ENCODE results near the gene SH3RF3.

SH3RF3 gene

DNA sequence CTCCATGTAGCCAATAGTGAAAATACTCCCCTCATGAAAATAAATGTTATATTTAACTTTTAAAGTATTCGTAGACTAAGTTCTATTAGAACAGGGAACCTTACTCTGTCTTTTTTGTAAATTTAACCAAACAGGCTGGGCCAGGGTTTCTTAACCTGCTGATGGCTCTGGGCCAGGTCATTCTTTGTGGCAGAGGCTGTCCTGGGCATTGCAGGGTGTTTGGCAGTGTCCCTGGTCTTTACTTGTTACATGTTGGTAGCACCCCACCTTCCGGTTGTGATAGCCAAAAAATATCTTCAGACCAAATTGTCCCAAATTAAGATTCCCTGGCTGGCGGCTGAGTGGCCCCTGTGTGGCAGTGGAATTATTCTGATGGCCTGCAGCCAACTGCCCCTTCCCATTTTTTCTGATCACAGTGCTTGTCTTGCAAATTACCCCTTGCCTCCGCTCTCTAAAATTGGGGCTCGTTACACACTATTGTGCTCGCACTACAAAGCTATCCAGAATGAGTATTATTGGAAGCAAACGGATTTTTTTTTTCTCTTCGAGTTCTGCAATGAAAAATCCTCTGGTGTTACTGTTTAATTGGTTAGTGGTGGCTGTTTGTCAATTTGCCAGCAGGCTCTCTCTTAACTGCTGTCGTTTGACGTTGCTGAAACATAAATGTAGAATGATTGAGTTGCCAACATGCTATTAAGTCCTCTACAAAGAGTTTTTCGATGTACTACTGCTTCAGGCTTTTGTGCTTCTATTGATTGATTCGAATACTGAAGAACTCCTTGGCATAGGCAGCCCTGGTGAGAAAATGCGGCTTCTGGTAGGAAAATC lies 216.9 kb downstream of the SH3RF3 start:
- no peak for DNase-seq

DNA sequence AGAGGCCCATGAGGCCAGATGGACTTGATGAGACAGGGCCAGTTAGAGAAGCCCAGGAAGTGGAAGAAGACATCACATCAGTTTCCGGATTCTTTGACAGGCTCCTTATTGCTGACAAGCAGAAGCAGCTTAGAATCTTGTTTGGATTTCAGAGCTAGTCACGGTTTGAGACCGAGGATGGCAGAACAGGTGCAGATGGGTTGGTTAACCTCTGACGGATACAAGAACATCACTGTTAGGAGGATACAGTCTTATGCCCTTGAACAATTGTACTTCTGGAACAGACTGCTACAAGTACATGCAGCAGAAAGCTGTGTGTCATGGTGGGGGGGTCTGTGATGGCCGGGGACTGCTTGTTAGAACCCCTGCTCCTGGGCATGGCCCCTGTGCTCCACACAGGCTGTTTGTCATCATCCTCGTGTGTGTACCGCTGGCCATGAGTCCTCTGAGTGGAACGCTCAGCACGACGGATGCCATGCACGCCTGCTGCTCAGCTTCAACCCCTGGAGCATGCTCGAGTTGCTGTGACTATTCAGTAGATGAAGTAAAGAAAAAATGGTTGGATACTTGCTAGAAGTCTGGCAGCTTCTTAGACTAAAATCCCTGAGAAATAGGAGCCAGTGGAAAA lies 217.7 kb downstream of the SH3RF3 start:
- no peak for DNase-seq

DNA sequence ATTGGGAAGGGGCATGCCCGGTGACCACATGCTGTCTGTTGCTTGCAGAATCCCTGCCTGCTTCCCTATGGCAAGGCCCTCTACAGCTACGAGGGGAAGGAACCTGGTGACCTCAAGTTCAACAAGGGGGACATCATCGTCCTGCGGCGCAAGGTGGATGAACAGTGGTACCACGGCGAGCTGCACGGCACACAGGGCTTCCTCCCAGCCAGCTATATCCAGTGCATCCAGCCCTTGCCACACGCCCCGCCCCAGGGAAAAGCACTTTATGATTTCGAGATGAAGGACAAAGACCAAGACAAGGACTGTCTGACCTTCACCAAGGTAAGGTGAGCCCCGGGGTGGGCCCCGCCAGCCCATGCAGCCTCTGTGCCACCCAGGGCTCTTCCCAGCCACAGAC lies 218.6 kb downstream of the SH3RF3 start:
- DNase-seq, result no peak

DNA sequence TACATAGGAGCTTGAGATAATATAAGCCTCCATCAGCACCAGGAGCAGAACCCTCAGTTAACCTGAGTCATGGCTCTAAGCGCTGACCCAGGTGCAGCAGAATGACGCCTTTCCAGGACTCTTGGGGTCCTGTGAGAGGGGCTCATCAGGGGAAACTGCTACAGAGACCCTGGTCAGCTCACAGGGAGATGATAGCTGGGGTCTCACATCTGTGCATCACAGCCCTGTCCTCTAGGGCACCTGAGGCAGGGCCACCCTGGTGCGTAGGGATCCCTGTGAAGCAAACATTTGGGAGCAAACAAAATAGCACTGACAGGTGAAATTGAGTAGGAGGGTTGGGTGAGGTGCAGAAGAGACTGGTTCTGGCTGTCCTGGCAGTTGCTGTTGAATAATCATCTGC lies 219.2 kb downstream of the SH3RF3 start:
- no peak for DNase-seq

DNA sequence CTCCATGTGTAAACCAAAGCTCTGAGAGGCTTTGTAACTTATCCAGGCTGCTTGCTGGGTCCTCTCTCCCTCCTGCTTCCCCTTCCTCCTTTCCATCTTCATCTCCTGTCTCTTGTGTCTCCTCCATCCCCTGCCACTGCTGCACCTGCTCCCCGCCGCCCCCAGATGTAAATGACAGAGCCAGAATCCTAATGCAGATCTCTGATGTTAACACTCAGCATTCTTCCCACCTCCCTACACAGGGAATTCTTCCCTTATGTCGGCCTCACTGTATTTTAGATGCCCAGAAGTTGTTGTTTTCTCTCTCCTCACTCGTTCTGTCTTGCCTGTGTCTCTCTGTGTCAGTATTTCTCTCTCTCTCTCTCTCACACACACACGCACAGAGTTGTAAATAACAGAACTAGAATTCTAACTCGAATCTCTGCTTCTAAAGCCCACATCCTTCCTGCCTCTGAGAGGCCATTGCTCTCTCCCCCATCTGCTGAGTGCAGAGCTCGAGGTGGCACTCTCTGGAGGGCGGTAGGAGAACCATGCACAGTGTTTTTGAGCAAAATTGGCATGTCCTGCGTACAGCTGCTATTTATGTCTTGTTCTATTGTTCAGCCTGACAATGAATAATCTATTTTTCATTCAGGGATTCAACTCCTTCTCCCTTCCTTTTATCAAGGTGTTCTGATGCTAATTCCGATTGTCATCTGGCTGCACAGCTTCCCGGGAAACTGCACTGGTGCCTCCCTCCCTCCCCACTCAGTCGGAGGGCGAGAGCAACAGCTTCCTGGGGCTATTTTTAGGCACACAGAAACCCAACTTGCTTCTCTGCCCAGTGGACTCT lies 219.9 kb downstream of the SH3RF3 start:
- peak; percentile 57 for DNase-seq

DNA sequence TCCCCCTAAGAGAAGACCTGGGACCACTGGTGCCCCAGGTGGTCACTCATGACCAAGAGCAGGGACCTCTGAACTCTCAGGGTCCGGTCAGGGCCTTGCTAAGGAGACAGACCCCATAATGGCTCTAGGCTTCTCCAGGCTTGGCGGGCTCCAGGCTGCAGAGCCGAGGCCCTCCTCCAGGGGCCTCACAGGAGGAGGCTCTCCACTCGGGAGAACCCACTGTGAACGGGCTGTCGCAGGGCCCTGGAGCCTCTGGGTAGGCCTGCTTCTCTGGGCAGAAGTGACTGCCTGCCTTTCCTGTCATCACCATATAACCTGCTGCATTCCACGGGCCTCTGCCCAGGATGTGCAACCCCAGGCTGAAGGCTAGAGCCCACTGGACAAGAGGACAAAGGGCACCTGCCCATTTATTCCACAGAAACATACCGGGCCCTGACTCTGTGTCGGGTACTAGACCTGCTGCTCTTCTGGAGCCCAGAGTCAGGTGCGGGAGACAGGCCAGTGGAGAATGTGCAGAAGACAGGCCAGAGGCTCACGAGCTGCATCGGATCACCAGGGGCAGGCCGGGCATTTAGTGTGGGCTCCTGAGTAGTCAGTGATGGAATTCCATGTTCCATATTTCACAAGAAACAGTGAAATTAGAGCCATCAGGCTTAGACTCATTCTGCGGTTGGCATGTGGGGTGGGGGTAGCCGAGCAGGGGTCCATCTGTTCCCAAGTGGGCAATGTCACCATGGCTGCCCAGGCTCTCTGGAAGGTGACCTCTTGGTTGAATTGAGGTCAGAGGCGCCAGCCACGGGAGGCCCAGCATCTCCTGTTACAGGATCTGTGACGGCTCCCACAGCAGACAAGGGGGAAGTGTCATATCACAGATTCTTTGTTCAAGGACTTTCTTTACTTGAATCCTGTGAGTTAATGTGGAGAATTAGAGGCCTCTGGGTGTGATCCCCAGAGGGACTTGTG lies 220.8 kb downstream of the SH3RF3 start:
- DNase-seq, result no peak

DNA sequence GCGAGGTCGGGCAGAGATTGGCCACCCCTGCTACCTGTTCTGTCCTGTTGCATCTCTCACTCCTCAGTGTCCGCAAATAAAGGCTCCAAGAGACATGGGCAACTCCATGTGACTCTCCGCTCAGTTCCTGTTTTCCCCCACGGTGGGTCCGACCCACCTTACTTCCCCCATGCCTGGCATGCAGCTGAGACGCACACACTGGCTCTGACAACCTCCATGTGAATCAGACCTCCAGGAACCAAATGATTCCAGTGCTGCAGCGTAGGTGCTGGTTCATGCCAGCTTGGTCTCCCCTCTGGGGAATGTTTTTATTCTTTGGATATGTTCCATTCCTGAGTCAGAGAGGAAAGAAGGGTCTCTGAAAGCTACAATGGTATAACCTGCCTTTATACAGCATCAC lies 221.5 kb downstream of the SH3RF3 start:
- no peak for DNase-seq

DNA sequence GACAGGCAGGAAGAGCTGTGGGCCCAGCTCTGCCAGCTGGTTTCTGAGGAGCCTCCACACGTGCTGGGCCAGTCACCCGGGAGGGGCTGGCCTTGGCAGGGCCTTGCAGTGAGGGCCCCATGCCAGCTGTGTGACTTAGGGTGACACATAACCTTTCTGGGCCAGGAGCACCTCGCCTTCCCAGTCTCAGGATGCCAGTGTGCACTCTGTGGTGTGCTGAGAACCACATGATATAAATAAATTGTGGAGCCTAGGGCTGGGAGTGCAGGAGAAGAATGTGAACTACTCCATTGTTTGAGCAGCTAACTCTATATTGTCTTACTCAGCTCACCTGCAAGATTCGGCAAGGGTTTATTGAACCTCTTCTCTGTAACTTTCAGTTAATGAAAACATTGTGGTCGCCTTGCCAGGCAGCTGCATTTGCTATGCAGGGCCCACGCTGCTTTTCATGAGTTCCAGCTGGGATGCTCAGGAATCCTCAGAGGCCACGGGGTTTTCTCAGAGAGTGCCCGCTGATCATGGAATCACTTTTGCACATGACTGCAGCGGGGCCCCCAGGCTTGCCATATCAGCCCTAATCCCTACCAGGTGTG lies 222.3 kb downstream of the SH3RF3 start:
- DNase-seq, result no peak

DNA sequence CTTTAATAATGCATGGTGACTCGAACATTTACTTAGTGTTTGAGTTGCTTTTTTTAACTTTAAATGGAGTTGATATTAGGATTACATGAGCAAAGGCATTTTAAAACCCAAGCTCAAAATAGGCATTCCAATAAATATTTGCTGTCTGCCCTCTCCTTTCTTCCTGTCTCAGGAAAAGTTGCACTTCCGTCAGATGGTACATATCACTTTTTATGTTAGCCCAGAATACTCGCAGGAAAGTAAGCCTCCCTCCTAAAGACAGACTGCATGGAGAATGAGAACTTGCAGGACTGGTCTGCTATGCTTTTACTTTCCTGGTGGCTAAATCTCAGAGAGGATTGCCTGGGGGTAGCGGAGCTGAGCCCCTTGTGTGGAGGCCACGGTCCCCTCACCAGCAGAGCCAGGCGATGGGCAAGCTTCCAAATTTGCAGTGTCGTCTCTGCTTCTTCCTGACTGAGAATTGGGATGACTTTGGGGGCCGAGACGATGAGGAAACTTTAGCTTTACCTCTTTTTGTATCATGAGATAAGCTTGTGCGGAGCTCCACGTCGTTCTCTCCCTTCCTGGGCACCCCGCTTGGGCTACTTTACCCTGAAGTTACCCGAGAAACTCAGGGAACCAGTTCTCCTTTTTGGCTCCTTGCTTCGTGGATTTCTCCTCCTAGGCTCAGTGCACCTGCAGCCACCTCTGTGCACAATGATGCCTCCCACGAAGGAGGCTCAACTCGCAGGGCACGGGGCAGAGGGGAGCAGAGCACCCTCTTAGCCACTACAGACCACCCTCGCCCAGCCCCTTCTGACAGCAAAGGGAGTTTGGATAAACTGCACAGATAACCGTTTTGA lies 223.3 kb downstream of the SH3RF3 start:
- no peak for DNase-seq

DNA sequence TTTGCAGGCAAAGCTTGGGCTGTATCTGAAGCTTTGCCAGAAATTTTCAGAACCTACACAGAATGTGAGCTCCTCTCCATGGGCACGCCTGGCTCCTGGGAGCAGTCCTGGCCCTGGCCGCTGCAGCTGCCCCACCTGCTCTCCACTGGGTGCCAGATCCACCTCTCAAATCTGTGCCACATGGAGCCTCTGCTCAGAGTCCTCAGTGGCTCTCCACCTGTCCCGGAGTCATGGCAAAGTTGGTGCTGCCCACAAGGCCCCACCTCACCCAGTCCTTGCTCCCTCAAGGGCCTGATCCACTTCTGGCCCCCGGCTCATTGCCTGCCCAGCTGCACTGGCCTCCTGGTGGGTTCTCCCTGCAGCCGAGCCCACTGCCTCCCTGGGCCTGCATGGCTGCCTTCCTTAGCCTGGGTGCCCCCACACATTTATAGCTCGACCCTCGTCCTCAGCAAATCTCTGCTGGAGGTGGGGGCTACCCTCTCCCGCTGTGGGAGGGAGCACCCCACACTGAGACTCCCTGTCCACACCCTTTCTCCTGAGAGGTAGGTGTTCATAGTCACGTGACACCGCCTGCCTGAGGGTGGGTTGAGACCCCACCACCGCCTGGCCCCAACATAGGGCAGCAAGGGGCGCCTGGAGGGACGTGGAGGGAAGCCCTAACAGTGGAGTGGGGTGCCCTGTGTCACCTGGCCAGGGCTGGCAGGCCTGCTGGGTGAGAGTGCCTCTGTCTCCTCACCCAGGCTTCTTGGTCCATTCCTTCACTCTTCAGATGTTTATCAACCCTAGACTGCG lies 224.1 kb downstream of the SH3RF3 start:
- DNase-seq, result no peak

DNA sequence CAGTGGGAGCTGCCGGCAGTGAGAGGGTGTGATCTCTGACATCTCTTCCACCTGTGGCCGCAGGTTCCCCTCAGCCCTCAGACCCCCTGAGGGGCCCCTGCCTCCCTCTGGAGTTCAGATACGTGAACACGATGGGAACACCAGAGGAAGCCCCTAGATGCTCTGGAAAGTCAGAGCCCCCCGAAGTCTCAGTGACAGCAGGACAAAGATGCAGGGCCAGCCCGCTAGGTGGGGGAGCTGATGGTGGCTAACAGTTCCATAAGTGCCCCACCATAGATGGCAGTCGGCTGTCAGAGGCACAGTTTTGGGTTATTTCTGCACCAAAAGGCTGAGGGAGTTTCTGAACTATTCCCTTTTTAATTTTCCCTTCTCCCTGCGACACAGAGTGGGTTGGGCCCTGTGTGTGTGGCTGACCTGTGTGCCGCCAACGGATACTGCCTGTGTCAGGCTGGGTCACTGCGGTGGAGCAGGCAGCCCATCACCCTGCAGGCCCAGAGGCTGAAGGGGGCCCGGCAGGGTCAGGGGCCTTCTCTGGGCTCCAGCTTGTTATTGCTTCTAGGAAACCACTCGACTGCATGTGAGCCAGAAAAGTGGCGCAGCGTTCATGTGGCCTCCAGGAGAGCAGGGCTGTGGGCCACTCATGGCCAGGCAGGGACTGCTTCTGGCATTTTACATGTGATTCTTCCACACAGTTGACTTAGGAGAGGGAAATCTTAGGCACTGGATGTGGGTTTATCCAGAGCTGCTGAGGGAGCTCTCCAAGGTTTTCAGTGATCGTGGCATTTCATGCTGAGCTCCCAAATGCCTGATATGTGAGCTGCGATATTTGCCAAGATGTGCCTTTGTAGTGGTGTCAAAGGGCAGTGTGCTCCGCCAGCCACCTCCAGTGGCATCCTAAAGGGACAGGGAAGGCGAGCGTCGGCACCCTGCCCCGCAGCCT lies 225.1 kb downstream of the SH3RF3 start:
- DNase-seq, result no peak

DNA sequence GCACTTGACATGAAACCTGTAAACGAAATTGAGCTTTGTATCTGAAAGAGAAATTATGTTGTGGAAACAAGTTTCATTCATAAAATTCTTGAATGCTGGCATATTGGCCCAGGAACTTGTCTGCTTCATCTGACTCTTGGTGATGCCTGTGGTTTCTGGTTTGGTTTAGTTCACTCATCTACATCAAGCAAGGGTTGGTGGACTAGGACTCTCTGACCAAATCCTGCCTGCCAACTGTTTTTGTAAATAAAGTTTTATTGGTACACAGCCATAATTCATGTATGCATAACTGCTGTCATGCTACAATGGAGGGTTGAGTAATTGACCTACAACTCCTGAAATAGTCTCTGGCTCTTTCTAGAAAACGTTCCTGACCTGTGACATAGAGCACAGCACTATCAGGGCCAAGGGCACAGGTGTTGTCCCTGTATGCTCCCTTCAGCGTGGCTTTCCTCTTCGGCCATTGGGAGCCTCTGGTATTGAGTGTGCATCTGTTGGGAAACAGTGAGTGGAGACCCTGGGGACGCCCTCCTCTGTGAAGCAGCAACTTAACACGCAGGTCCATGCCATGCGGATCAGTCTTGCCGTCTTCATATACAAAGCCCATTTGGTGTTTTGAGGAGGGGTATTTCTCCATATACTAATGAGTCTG lies 226.3 kb downstream of the SH3RF3 start:
- DNase-seq, result no peak

DNA sequence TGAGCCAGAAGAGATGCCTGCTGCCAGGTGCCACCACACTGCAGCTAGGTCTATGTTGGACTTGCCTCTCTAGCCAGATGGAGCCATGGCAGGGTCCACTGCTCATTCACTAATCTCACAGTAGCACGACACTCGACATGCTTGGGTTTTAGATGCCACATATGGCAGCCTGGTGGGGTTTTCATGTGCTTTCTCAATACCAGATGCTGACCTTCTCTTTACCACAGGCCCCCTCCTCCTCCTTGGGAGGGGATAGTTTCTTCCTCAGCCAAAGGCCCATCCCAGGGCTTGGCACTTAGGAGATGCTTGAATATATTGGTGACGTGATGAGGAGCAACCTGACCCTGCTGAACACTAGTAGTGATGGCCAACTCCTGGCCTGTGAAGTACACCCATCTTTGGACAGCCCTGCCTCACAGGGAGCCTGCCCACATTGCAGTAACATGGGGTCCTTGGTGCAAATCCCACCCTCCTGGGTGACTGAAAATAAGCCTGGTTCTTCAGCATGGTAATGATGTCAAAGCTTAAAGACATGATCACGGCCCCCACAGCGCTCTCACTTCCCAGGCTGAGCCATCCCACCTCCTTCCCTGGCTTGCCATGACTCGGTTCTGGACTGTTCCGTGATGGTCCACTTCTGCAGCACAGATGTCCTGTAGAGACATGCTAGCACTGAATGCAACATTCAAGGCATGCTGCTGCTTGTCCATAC lies 227.5 kb downstream of the SH3RF3 start:
- DNase-seq, result no peak

DNA sequence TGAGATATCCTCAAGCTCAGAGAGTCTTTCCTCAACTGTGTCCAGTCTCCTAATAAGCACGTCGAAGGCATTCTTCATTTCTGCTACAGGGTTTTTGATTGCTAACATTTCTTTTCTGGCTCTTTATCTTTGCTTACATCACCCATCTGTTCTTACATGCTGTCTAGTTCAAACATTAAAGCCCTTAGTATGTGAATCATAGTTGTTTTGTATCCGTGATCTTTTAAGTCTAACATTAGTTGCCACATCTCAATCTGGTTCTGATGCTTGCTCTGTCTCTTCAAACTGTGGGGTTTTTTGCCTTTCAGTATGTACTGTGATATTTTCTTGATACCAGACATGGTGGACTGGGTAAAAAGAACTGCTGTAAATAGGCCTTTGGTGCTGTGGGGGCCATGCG lies 235.2 kb downstream of the SH3RF3 start:
- DNase-seq, result no peak

DNA sequence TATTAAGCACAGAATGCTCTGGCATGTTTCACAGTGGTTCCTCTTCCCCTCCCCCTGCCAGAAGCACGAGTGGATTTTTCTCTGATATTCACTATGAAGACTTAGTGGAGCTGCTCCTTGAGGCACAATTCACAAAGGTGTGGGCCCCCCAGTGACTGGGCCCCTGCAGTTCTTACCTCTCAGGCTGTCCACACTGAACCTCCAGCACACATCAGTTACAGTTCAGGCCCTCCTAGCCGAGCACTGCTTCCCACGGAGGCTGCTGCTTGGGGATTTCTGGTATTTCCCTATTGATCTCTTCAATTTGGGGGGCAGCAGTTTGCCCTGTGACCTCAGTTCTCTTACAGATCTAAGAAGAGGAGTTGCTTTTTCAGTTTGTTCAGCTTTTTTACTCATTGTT lies 236.1 kb downstream of the SH3RF3 start:
- DNase-seq, result no peak

DNA sequence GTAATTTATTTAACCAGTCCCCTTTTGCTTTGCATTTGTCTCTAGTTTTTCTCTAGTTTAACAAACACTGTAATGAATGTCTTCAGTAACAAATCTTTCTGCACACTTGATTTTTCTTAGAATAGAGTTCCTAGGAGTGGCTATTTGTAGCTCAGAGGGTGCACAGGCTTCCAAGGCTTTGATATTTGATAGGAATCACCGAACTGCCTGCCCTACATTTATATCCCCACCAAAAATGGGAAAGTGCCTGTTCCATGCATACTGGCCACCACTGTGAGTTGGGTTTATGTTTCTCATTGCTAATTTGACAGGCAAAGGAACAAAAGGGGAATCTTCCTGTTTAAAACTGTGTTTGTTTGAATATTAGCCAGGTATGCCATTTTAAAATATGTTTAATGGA lies 238.7 kb downstream of the SH3RF3 start:
- DNase-seq, result no peak

DNA sequence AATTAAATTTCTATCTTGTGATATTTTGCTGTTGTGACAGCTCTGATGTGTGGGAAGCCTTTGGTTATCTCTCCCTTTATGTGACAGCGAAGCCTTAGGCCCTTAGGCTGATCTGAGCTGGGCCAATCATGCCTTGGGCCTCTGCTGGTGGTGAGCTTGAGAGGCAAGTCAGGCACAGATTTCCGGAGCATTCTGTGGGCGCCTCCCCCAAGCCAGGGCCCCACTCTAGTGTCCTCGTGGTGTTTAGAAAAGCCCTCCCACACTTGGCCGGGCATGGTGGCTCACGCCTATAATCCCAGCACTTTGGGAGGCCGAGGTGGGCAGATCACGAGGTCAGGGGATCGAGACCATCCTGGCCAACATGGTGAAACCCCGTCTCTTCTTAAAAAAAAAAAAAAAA lies 239.8 kb downstream of the SH3RF3 start:
- DNase-seq, result no peak

DNA sequence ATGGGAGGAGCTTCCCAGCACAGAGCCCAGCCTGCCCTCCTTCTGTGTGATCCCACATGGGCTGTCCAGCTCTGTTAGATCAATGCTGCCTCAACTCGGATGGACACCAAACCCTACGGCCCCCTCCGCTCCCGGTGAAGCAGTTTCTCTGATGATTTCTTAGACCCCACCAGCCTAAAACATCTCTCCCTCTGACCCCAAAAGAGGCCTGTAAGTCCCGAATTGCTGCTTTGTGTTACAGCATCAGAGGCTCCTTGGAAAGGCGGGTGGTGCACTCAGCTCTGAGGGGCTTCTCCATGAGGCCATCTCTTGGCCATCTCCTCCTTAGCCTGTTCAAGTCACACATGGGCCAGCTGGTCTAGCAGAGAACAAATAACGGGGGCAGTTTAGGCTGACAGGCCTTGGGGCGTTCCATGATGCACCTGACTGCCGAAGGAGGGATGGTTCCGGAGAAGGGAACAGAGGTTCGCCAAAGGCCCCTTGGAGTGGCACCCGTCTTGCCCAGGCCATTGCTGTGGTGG lies 240.7 kb downstream of the SH3RF3 start:
- no peak for DNase-seq

All from CD4-positive, alpha-beta T cell treated with Interleukin-10 for 1 hour (primary cell).